HepG2 (cell line): ENCODE results near the gene CEACAM16. TPM values are rescaled to one million over a fixed set of nuclear protein-coding genes. Genes with fewer than 3 reads are reported as not detected.

Experiments
- AGO1 ChIP-seq: fragments of 200-400 bp; formaldehyde crosslinking; IDR thresholded peaks from 2 replicates; pipeline ENCODE4 v1.6.1; 2017; ENCODE audit warnings: mild to moderate bottlenecking, low read depth, low read length, moderate library complexity; ENCODE audit not compliant: poor library complexity, severe bottlenecking
- AKAP8 ChIP-seq: sonication (generic); formaldehyde crosslinking; IDR thresholded peaks from 2 replicates; pipeline ENCODE4 v1.5.1; 2020; ENCODE audit warnings: mild to moderate bottlenecking, missing genetic modification reagents
- CSRNP2 ChIP-seq: sonication (generic); formaldehyde crosslinking; conservative IDR thresholded peaks from 2 replicates; pipeline ENCODE4 v1.8.0; 2022; ENCODE audit warnings: low read depth, missing genetic modification reagents
- DMAP1 ChIP-seq: IDR thresholded peaks from 2 replicates; pipeline ENCODE4 v1.6.1; 2016
- KDM1A ChIP-seq: IDR thresholded peaks from 2 replicates; pipeline ENCODE4 v1.6.1; 2016; ENCODE audit warnings: missing compliant biosample characterization
- NFE2L2 ChIP-seq: fragments of 150-350 bp; IDR thresholded peaks from 2 replicates; pipeline ENCODE4 v1.6.1; 2014; ENCODE audit warnings: low read length
- NR2C2 ChIP-seq: sonication (generic); formaldehyde crosslinking; IDR thresholded peaks from 2 replicates; pipeline ENCODE4 v1.4.0; 2020; ENCODE audit warnings: missing genetic modification reagents, mild to moderate bottlenecking, moderate library complexity, borderline replicate concordance
- RFX1 ChIP-seq: fragments of 450-650 bp; IDR thresholded peaks from 2 replicates; pipeline ENCODE4 v1.6.1; 2017
- RFXANK ChIP-seq: IDR thresholded peaks from 2 replicates; pipeline ENCODE4 v1.6.1; 2016
- SOX13 ChIP-seq, 3 experiments: fragments of 450-650 bp in 1 of 3; sonication (generic) in 1 of 3; formaldehyde crosslinking in 1 of 3; IDR thresholded peaks in 2 of 3; conservative IDR thresholded peaks in 1 of 3; 2 replicates each; pipeline versions ENCODE4 v1.5.0 to v1.6.1; 2016 to 2020; ENCODE audit warnings: antibody characterized with exemption in 1 of 3, mild to moderate bottlenecking in 1 of 3, missing compliant biosample characterization in 1 of 3, missing genetic modification reagents in 1 of 3, moderate library complexity in 1 of 3
- STAT5B ChIP-seq: sonication (generic); formaldehyde crosslinking; IDR thresholded peaks from 2 replicates; pipeline ENCODE4 v1.4.0; 2020; ENCODE audit warnings: missing genetic modification reagents
- TCF7L2 ChIP-seq: IDR thresholded peaks from 2 replicates; pipeline ENCODE4 v1.6.1; 2011; ENCODE audit warnings: mild to moderate bottlenecking, low read depth, low read length, moderate library complexity
- ZBTB2 ChIP-seq: sonication (generic); formaldehyde crosslinking; IDR thresholded peaks from 2 replicates; pipeline ENCODE4 v1.8.0; 2022; ENCODE audit warnings: low read depth, missing genetic modification reagents
- ZBTB43 ChIP-seq: sonication (generic); formaldehyde crosslinking; conservative IDR thresholded peaks from 2 replicates; pipeline ENCODE4 v1.4.0; 2020; ENCODE audit warnings: missing genetic modification reagents
- ZC3H4 ChIP-seq: sonication (generic); formaldehyde crosslinking; IDR thresholded peaks from 2 replicates; pipeline ENCODE4 v1.4.0; 2020; ENCODE audit warnings: missing genetic modification reagents, borderline replicate concordance
- ZNF232 ChIP-seq: sonication (generic); formaldehyde crosslinking; IDR thresholded peaks from 2 replicates; pipeline ENCODE4 v1.4.0; 2020; ENCODE audit warnings: missing genetic modification reagents, borderline replicate concordance
- ZNF276 ChIP-seq: sonication (generic); formaldehyde crosslinking; IDR thresholded peaks from 2 replicates; pipeline ENCODE4 v1.4.0; 2020; ENCODE audit warnings: mild to moderate bottlenecking, low read depth, missing genetic modification reagents
- ZNF343 ChIP-seq: sonication (generic); formaldehyde crosslinking; IDR thresholded peaks from 2 replicates; pipeline ENCODE4 v1.4.0; 2020; ENCODE audit warnings: mild to moderate bottlenecking, missing genetic modification reagents
- ZNF503 ChIP-seq: sonication (generic); formaldehyde crosslinking; IDR thresholded peaks from 2 replicates; pipeline ENCODE4 v1.4.0; 2020; ENCODE audit warnings: missing genetic modification reagents
- ZNF558 ChIP-seq: sonication (generic); formaldehyde crosslinking; IDR thresholded peaks from 2 replicates; pipeline ENCODE4 v1.9.0; 2022; ENCODE audit warnings: mild to moderate bottlenecking, missing genetic modification reagents, borderline replicate concordance
- ZNF788 ChIP-seq: sonication (generic); formaldehyde crosslinking; IDR thresholded peaks from 2 replicates; pipeline ENCODE4 v1.5.0; 2020; ENCODE audit warnings: mild to moderate bottlenecking, missing genetic modification reagents, borderline replicate concordance
- ZSCAN31 ChIP-seq: sonication (generic); formaldehyde crosslinking; IDR thresholded peaks from 2 replicates; pipeline ENCODE4 v1.5.0; 2020; ENCODE audit warnings: low read depth, mild to moderate bottlenecking, missing genetic modification reagents
- polyA plus RNA-seq, 8 experiments: library from polyadenylated mRNA; depleted of rRNA in 3 of 8; stranded (reverse) in 7 of 8; unstranded in 1 of 8; fragments of >200 nt; fragmentation: Illumina TruSeq in 4 of 8; extraction: Trizol in 4 of 8; gene quantifications; 2 replicates each; pipeline versions ENCODE4 v1.2.1 to v1.2.3, GENCODE V29; 2011 to 2016; ENCODE audit warnings: low read depth in 4 of 8, missing spikeins in 1 of 8, mixed read lengths in 1 of 8; ENCODE audit not compliant: insufficient read depth in 1 of 8
- total RNA-seq, 5 experiments: library from RNA; depleted of rRNA; stranded (reverse); fragments of >200 nt; fragmentation: Illumina TruSeq; extraction: Trizol; gene quantifications; 2 replicates each; pipeline ENCODE4 v1.2.3, GENCODE V29; 2016; ENCODE audit warnings: low read depth in 1 of 5

The CEACAM16 gene
- total and polyA plus RNA-seq, 2 of the 13 experiments (the other 11 are each of a cell fraction or from before 2014, with no cell fraction given), result not detected

- TF ChIP-seq ZNF558, result no peak
- TF ChIP-seq ZNF503 (CRISPR knock-in tag), result no peak
- TF ChIP-seq AKAP8, result no peak
- no peak for TF ChIP-seq RFXANK (CRISPR knock-in tag)
- TF ChIP-seq ZNF276 (CRISPR knock-in tag), result no peak
- 0 out of 2 replicates have a peak, but pooled peaks have one; percentile 27 for TF ChIP-seq ZNF788 (CRISPR knock-in tag)
- TF ChIP-seq CSRNP2 (CRISPR knock-in tag), result no peak
- no peak for TF ChIP-seq ZBTB2
- no peak for TF ChIP-seq RFX1
- TF ChIP-seq NR2C2 (CRISPR knock-in tag), result no peak; the same call in 1 of the 2 replicates
- no peak for TF ChIP-seq DMAP1 (CRISPR knock-in tag)
- peak; percentile 38; the same call in 1 of the 2 replicates for TF ChIP-seq ZNF232
- 0 out of 2 replicates have a peak, but pooled peaks have one; percentile 21 for TF ChIP-seq KDM1A (CRISPR knock-in tag)
- no peak for TF ChIP-seq STAT5B (CRISPR knock-in tag)
- TF ChIP-seq ZC3H4 (CRISPR knock-in tag), result no peak
- TF ChIP-seq ZSCAN31 (CRISPR knock-in tag), result 0 out of 2 replicates have a peak, but pooled peaks have one; percentile 20
- TF ChIP-seq ZNF343 (CRISPR knock-in tag), result no peak
- TF ChIP-seq TCF7L2, result no peak
- TF ChIP-seq SOX13 (IDR thresholded peaks at IDR 0.05), result no peak
- TF ChIP-seq SOX13 (CRISPR knock-in tag; conservative IDR thresholded peaks at IDR 0.05 in 1 of 2, IDR thresholded peaks at IDR 0.05 in 1 of 2), result no peak
- 0 out of 2 replicates have a peak, but pooled peaks have one; percentile 2 for TF ChIP-seq ZBTB43
- TF ChIP-seq NFE2L2, result no peak
- TF ChIP-seq AGO1, result peak; percentile 5
Observed at GRCh38 chr19:44747739-44748425, 48.9 kb downstream of the CEACAM16 start (continued).
